ENCODE measurements around the gene TTC7B.

TTC7B gene

GRCh38 chr14:90506748-90507147 is 309.5 kb downstream of the TTC7B start:
- H3K27me3 ChIP-seq (ENCODE audit: control insufficient read depth, insufficient read depth, low read length, poor library complexity, severe bottlenecking) = no peaks in the 10 kb centered on the region
- H3K4me3 ChIP-seq (ENCODE audit: insufficient read depth, low read depth, low read length) = no peak overlapping the region
- H3K4me1 ChIP-seq (ENCODE audit: control insufficient read depth, insufficient read depth, low read length) = peaks cover 9% of the 10 kb centered on the region
- no peaks in the 10 kb centered on the region for H3K9me3 ChIP-seq (ENCODE audit: control insufficient read depth, low read length)
- H3K27ac ChIP-seq (ENCODE audit: insufficient read depth, low read depth, low read length, poor library complexity, severe bottlenecking) = no peak overlapping the region
- 94 to 96% methylated on average over 6 of the region's 6 CpGs for WGBS, 2 experiments
- H3K36me3 ChIP-seq (ENCODE audit: control insufficient read depth, insufficient read depth, low read length) = no peaks in the 10 kb centered on the region

- Histone ChIP-seq H3K36me3 (ENCODE audit: control insufficient read depth, insufficient read depth, low read length) (no peaks in the 10 kb centered on the region), H3K27ac (ENCODE audit: insufficient read depth, low read depth, low read length, poor library complexity, severe bottlenecking) (no peak overlapping the region), H3K9me3 (ENCODE audit: control insufficient read depth, low read length) (no peaks in the 10 kb centered on the region), H3K27me3 (ENCODE audit: control insufficient read depth, insufficient read depth, low read length, poor library complexity, severe bottlenecking) (no peaks in the 10 kb centered on the region), H3K4me3 (ENCODE audit: insufficient read depth, low read depth, low read length) (no peak overlapping the region), H3K4me1 (ENCODE audit: control insufficient read depth, insufficient read depth, low read length) (peaks cover 4% of the 10 kb centered on the region)
- WGBS, 2 experiments = 90 to 93% methylated on average over 13 of the region's 13 CpGs
Observed at GRCh38 chr14:90505531-90505930, 310.7 kb downstream of the TTC7B start.

GRCh38 chr14:90504643-90505042 is 311.6 kb downstream of the TTC7B start:
- Histone ChIP-seq H3K27ac (ENCODE audit: insufficient read depth, low read depth, low read length, poor library complexity, severe bottlenecking) (no peak overlapping the region), H3K27me3 (ENCODE audit: control insufficient read depth, insufficient read depth, low read length, poor library complexity, severe bottlenecking) (no peaks in the 10 kb centered on the region), H3K4me1 (ENCODE audit: control insufficient read depth, insufficient read depth, low read length) (peaks cover 11% of the 10 kb centered on the region), H3K36me3 (ENCODE audit: control insufficient read depth, insufficient read depth, low read length) (no peaks in the 10 kb centered on the region), H3K9me3 (ENCODE audit: control insufficient read depth, low read length) (no peaks in the 10 kb centered on the region), H3K4me3 (ENCODE audit: insufficient read depth, low read depth, low read length) (no peak overlapping the region)
- WGBS, 2 experiments = 95 to 96% methylated on average over 8 of the region's 8 CpGs

GRCh38 chr14:90503582-90503981 is 312.6 kb downstream of the TTC7B start:
- Histone ChIP-seq H3K27me3 (ENCODE audit: control insufficient read depth, insufficient read depth, low read length, poor library complexity, severe bottlenecking) (no peaks in the 10 kb centered on the region), H3K27ac (ENCODE audit: insufficient read depth, low read depth, low read length, poor library complexity, severe bottlenecking) (no peak overlapping the region), H3K4me3 (ENCODE audit: insufficient read depth, low read depth, low read length) (no peak overlapping the region), H3K9me3 (ENCODE audit: control insufficient read depth, low read length) (no peaks in the 10 kb centered on the region), H3K36me3 (ENCODE audit: control insufficient read depth, insufficient read depth, low read length) (no peaks in the 10 kb centered on the region), H3K4me1 (ENCODE audit: control insufficient read depth, insufficient read depth, low read length) (peaks cover 11% of the 10 kb centered on the region)
- 88 to 93% methylated on average over 5 of the region's 5 CpGs for WGBS, 2 experiments

GRCh38 chr14:90502760-90503159 is 313.5 kb downstream of the TTC7B start:
- H3K9me3 ChIP-seq (ENCODE audit: control insufficient read depth, low read length) = no peaks in the 10 kb centered on the region
- H3K36me3 ChIP-seq (ENCODE audit: control insufficient read depth, insufficient read depth, low read length) = no peaks in the 10 kb centered on the region
- H3K4me3 ChIP-seq (ENCODE audit: insufficient read depth, low read depth, low read length) = no peak overlapping the region
- peaks cover 11% of the 10 kb centered on the region for H3K4me1 ChIP-seq (ENCODE audit: control insufficient read depth, insufficient read depth, low read length)
- no peaks in the 10 kb centered on the region for H3K27me3 ChIP-seq (ENCODE audit: control insufficient read depth, insufficient read depth, low read length, poor library complexity, severe bottlenecking)
- no peak overlapping the region for H3K27ac ChIP-seq (ENCODE audit: insufficient read depth, low read depth, low read length, poor library complexity, severe bottlenecking)

- Histone ChIP-seq H3K27me3 (ENCODE audit: control insufficient read depth, insufficient read depth, low read length, poor library complexity, severe bottlenecking) (no peaks in the 10 kb centered on the region), H3K36me3 (ENCODE audit: control insufficient read depth, insufficient read depth, low read length) (no peaks in the 10 kb centered on the region), H3K27ac (ENCODE audit: insufficient read depth, low read depth, low read length, poor library complexity, severe bottlenecking) (no peak overlapping the region), H3K4me1 (ENCODE audit: control insufficient read depth, insufficient read depth, low read length) (peaks cover 11% of the 10 kb centered on the region), H3K9me3 (ENCODE audit: control insufficient read depth, low read length) (no peaks in the 10 kb centered on the region), H3K4me3 (ENCODE audit: insufficient read depth, low read depth, low read length) (no peak overlapping the region)
- WGBS, 2 experiments = 89 to 90% methylated on average over 19 of the region's 19 CpGs
Observed at GRCh38 chr14:90500665-90501370, 315.4 kb downstream of the TTC7B start.

- Histone ChIP-seq H3K9me3 (ENCODE audit: control insufficient read depth, low read length) (no peaks in the 10 kb centered on the region), H3K27ac (ENCODE audit: insufficient read depth, low read depth, low read length, poor library complexity, severe bottlenecking) (no peak overlapping the region), H3K27me3 (ENCODE audit: control insufficient read depth, insufficient read depth, low read length, poor library complexity, severe bottlenecking) (no peaks in the 10 kb centered on the region), H3K4me3 (ENCODE audit: insufficient read depth, low read depth, low read length) (no peak overlapping the region), H3K4me1 (ENCODE audit: control insufficient read depth, insufficient read depth, low read length) (peaks cover 11% of the 10 kb centered on the region), H3K36me3 (ENCODE audit: control insufficient read depth, insufficient read depth, low read length) (no peaks in the 10 kb centered on the region)
- 82 to 84% methylated on average over 10 of the region's 10 CpGs for WGBS, 2 experiments
Observed at GRCh38 chr14:90499908-90500664, 316.1 kb downstream of the TTC7B start.

- no peak overlapping the region for H3K4me3 ChIP-seq (ENCODE audit: insufficient read depth, low read depth, low read length)
- peaks cover 11% of the 10 kb centered on the region for H3K4me1 ChIP-seq (ENCODE audit: control insufficient read depth, insufficient read depth, low read length)
- H3K36me3 ChIP-seq (ENCODE audit: control insufficient read depth, insufficient read depth, low read length) = no peaks in the 10 kb centered on the region
- 90 to 93% methylated on average over 6 of the region's 6 CpGs for WGBS, 2 experiments
- no peak overlapping the region for H3K27ac ChIP-seq (ENCODE audit: insufficient read depth, low read depth, low read length, poor library complexity, severe bottlenecking)
- H3K27me3 ChIP-seq (ENCODE audit: control insufficient read depth, insufficient read depth, low read length, poor library complexity, severe bottlenecking) = no peaks in the 10 kb centered on the region
- H3K9me3 ChIP-seq (ENCODE audit: control insufficient read depth, low read length) = no peaks in the 10 kb centered on the region
Observed at GRCh38 chr14:90499121-90499520, 317.1 kb downstream of the TTC7B start.

GRCh38 chr14:90498198-90498597 is 318.0 kb downstream of the TTC7B start:
- Histone ChIP-seq H3K36me3 (ENCODE audit: control insufficient read depth, insufficient read depth, low read length) (no peaks in the 10 kb centered on the region), H3K4me1 (ENCODE audit: control insufficient read depth, insufficient read depth, low read length) (peaks cover 11% of the 10 kb centered on the region), H3K9me3 (ENCODE audit: control insufficient read depth, low read length) (no peaks in the 10 kb centered on the region), H3K27ac (ENCODE audit: insufficient read depth, low read depth, low read length, poor library complexity, severe bottlenecking) (no peak overlapping the region), H3K27me3 (ENCODE audit: control insufficient read depth, insufficient read depth, low read length, poor library complexity, severe bottlenecking) (no peaks in the 10 kb centered on the region), H3K4me3 (ENCODE audit: insufficient read depth, low read depth, low read length) (no peak overlapping the region)

- Histone ChIP-seq H3K27me3 (ENCODE audit: control insufficient read depth, insufficient read depth, low read length, poor library complexity, severe bottlenecking) (no peaks in the 10 kb centered on the region), H3K4me1 (ENCODE audit: control insufficient read depth, insufficient read depth, low read length) (peaks cover 13% of the 10 kb centered on the region), H3K36me3 (ENCODE audit: control insufficient read depth, insufficient read depth, low read length) (no peaks in the 10 kb centered on the region), H3K4me3 (ENCODE audit: insufficient read depth, low read depth, low read length) (no peak overlapping the region), H3K27ac (ENCODE audit: insufficient read depth, low read depth, low read length, poor library complexity, severe bottlenecking) (no peak overlapping the region), H3K9me3 (ENCODE audit: control insufficient read depth, low read length) (no peaks in the 10 kb centered on the region)
- 88 to 89% methylated on average over 2 of the region's 2 CpGs for WGBS, 2 experiments
Observed at GRCh38 chr14:90496379-90496778, 319.9 kb downstream of the TTC7B start.
